Measurements from ENCODE around the gene SEC23A.
"Not testable (repeated sequence)": the region's sequence is repeated elsewhere in the genome, so short reads cannot be mapped to it uniquely, and the experiment has no call there.

Gene SEC23A

DNA sequence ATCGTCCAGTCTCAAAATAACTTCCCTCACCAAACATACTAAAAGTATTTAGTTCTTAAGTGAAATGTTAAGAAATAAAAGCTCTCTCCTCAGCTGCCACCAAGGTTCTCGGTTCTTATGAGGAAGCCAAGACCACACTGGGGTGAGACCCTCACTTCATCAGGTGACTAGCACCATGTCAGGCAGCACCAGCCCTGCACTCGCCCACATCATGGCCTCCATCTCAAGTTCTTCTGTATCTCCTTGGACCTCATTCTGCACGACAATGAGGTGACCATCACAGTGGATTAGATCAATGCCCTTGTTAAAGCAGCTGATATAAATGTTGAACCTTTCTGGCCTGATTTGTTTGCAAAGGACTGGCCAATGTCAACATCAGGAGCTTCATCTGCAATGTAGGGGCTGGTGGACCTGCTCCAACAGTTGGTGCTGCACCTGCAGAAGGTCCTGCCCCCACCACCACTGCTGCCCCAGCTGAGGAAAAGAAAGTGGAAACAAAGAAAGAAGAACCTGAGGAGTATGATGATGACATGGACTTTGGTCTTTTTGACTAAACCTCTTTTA is 12.4 kb downstream of the SEC23A start:
- DNase-seq, result no peak

DNA sequence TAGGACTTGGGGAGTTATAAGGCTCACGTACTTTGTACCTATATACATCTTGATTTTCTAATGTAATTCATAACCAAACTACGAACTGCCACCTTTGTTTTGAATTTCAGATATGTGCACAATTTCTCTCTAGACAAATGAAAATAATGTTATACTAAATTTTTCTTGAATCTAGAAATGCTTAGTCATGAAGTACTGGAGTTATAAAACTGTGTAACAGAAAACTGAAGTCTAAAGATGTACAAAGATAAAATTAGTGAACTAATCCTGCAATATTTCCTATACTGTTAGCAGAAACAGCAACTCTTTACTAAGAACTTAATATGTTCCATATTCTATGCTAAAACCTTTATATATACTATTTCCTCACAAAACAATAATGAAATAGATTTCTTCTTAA is 15.5 kb downstream of the SEC23A start:
- no peak for DNase-seq

DNA sequence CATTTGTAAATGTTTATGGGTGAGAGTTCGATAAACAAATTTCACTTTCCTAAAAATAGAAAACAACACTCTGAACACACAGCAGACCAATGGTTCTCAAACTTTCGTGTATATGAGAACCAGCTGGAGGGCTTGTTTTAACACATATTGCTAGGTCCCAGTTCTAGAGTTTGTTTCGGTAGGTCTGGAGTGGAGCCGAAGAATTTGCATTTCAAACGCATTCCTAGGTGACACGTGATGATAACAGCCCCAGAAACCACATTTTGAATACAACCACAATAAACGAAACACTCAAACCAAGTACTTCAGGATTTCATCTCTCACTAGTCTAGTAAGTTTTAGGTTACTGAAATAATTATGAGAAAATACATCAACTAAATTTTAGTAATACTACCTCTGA is 17.1 kb downstream of the SEC23A start:
- no peak for DNase-seq

DNA sequence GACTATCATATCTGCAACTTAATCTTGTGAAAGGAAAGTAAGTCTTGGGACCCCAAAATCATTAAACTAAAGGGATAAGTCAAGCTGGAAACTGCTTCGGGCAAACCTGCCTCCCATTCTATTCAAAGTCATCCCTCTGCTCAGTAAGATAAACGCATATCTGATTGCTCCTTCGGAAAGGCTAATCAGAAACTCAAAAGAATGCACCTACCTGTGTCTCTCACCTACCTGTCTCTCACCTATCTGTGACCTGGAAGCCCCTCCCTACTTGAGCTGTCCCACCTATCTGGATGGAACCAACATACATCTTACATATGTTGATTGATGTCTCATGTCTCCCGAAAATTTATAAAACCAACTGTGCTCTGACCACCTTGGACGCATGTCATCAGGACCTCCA is 19.9 kb downstream of the SEC23A start:
- no peak for DNase-seq

DNA sequence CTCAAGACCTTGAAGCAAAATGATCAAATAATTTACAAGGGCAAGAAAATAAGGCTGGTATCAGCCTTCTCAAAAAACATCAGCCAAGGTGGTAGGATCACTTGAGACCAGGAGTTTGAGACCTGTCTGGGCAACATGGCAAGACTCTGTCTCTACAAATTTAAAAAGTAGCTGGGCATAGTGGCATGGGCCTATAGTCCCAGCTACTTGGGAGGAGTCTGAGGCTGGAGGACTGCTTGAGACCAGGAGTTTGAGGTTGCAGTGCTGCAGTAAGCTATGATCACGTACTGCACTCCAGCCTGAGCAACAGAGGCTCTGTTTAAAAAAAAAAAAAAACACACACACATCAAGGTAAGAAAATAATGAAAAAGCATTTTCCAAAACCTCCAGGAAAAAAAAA is 22.1 kb downstream of the SEC23A start:
- no peak for DNase-seq

DNA sequence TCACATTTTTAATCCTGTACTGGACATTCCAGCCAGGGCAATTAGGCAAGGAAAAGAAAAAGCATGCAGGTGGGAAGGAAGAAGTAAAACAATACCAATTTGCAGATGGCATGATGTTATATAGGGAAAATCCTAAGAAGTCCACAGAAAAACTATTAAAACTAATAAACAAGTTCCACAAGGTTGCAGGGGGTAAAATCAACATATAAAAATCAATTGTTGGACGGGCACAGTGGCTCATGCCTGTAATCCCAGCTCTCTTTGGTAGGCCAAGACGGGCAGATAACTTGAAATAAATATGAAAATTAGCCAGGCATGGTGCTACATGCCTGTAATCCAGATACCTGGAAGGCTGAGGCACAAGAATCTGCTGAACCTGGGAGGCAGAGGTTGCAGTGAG is 31.9 kb downstream of the SEC23A start:
- no peak for DNase-seq

DNA sequence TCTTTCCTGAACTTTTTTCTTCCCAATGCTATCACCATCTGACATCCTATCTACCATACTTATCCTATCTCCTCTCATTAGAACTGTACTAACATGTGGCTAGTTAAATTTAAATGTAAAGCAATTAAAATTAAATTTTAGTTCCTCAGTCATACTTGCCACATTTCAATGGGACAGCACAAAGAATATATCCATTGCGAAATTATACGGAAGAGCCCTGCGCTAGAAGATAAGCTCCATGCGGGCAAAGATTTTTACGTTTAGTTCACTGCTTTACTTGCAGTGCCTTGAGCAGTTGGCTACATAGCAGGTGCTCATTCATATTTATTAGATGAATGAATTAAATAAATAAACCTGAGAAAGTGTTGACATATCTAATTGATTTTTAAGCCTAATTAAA is 33.1 kb downstream of the SEC23A start:
- DNase-seq, result no peak

DNA sequence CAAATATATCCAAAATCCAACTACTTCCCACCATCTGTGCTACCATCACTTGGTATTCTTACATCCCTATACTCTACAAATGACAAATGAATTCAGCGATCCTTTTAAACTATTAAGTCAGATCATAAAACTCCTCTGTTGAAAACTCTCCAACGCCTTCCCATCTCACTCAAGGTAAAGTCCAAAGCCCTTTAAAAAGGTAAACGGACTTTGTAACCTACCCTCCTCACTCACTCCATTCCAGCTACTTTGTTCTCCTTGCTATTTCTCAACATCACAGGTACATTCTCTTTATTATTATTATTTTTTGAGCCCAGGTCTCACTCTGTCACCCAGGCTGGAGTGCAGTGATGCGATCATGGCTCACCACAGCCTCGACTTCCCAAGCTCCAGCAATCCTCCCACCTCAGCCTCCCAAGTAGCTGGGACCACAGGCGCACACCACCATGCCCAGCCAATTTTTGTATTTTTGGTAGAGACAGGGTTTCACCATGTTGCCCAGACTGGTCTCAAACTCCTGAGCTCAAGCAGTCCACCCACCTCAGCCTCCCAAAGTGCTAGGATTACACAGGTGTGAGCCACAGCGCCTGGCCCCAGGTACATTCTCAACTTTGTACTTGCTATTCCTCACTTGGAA is 33.7 kb downstream of the SEC23A start:
- not testable (repeated sequence) for DNase-seq

DNA sequence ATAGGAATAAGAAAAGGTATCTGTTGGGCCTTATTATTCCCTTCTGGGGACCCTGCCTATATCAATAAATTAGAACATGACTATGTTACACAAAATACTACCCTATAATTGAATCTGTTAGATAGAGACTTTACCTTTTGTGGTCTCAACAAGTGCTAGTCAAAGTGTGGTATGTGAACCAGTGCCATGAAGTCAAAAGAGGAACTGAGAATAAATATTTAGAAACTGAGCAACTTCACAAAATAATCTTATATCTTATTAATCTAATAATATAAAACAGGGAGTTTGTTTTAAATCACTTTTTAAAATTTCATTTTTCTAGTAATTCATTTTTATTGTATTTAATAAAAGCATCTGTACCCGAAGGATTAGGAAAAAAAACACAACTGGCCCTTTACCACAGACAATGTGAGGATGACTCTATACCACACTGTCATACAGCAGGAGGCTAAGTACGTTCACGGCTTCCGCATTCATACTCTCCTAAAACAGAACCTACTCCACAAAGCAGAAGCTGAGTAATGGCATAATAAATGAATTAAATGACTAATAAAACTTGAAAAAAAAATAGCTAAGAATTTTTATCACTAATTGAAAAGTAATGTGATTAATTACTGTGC is 42.1 kb downstream of the SEC23A start:
- DNase-seq, result no peak

DNA sequence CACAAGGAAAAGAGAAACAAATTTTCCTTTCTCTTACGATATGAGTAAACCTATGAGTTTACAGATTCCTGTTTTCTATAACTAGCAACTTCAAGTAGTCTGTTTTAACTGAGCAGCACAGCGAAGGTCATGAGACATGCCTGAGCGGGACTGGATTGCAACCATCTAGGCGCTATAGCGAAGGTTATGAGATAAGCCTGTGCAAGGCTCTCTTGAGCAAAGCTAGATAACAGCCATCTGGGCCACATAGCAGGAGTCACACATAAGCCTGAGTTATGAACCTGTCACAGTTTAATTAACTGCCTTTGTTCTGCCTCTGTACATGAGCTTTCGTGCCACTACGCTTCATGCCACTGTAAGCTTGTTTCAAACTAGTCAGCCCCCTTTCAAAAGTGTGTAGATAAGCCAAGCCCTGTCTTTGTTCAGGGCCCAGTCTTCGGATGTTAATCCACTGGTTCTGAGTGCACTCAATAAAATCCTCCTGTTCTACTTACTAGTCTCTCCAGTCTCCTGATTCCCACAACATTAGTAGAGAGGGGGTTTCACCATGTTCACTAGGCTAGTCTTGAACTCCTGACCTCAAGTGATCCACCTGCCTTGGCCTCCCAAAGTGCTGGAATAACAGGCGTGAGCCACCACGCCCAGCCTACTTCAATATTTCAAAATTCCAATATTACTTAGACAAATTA is 47.1 kb downstream of the SEC23A start:
- no peak for DNase-seq

DNA sequence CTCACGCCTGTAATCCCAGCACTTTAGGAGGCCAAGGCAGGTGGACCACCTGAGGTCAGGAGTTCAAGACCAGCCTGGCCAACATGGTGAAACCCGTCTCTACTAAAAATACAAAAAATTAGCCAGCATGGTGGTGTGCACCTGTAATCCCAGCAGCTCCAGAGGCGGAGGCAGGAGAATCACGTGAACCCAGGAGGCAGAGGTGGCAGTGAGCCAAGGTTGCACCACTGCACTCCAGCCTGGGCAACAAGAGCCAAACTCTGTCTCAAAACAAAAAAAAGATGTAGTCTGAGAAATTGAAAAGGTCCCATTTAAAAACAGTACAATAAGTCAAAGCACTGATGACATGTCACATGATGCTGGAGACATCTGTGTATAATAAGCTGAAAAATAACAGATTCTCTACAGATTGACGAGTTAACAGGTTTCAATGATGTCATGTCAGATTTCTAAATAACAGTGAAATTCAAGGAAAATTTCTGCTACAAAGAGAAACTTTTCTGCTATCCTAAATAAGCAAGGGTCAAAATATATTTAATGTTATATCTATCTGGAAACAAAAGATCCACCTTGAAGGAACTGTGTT is 50.1 kb downstream of the SEC23A start:
- DNase-seq, result not testable (repeated sequence)

DNA sequence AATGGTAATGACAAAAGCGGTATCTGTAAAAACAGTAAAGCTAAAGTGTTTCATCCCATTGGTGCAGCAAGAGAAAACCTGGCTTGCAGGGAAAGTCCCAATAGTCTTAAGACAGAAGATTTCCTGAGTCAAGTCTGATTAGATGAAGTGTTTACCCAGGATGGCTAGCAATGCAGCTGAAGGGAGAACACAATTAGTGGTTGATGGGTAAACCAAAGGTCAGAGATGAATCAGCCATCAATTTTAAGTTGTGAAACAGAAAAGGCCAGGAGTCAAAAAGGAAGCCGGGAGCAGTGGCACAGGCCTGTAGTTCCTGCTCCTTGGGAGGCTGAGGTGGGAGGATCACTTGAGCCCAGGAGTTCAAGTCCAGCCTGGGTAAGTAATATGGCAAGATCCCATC is 52.6 kb downstream of the SEC23A start:
- DNase-seq, result no peak

DNA sequence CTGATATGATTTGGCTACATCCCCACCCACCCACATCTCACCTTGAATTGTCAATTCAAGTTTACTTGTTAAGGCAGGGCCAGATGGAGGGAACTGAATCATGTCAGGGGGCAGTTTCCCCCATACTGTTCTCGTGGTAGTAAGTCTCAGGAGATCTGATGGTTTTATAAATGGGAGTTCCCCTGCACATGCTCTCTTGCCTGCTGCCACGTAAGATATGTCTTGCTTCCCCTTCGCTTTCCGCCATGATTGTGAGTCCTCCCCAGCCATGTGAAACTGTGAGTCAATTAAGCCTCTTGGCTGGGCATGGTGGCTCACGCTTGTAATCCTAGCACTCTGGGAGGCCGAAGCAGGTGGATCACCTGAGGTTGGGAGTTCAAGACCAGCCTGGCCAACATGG is 57.1 kb downstream of the SEC23A start:
- not testable (repeated sequence) for DNase-seq

DNA sequence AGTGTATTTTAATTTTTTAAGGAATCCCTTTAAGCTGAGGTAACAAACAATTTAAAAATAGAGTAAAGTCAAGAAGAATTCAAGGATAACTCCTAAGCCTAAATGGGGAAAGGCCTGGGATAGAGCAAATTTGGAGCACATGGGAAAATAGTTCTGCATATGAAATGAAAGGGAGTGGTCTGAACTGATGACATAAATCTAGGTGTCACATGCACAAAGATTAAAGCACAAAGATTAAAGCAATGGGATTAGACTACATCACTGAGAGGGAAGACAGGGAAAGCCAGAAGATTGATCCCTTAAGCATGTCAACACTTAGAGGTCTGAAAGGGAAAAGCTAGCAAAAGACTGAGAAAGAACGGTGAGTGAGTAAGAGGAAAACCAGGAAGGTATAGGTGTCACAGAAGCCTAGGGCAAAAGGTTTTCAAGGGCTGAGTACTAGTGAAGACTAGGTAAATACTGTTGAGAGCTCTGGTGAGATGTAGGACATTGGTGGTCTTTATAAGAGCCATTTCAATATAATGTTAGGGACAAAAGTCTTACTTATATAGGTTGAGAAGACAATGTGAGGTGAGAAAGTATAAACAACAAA is 59.6 kb downstream of the SEC23A start:
- DNase-seq, result no peak

DNA sequence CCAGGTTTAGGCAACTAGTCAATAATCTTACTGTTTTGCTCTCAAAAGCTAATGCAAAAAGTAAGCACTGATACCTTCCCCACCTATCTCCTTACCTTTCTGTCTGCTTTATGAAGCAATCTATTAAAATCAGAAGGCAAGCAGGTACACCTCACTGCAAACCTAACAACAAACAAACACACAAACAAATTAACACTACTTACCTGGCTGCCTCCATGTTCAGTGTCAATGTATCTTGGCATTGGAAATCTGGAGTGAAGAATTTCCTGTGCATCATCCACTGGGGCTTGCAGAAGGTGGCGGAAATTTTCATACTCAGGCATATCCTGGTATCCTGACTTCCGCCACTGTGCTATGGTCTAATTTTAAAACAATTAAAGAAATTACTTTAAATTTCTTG is 62.5 kb downstream of the SEC23A start:
- DNase-seq, result no peak

DNA sequence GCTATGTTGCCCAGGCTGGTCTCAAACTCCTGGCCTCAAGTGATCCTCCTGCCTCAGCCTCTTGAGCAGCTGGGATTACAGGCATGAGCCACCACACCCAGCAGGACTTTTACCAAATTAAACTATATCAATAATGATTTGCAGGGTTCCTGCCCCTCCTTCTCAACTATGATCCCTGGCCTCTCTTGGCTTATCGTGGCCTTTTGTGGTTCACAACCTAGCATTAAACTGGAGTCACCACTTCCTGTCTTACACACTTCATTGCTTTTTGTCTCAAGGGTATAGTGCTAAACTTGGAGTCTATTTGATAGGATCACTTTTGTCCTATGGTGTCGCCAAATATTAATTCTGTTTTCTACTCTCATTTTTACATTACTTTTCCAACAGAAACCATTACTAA is 64.5 kb downstream of the SEC23A start:
- no peak for DNase-seq

DNA sequence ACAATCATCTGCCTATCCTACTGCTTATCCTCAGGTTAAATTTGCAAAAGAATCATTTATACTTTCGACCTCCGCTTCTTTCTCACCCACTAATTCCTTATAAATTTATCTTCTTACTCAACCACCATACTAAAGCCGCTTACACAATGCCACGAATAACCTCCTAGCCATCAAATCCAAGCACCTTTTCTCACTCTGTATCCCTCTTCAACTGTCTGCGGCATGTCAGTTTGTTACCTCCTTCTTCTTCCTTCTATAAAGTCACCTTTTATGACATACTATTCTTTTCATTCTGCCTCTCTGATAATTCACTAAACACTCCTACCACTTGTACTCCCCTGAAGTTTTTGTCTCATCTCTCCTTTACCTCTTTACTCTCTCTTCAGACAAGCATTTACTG is 66.3 kb downstream of the SEC23A start:
- DNase-seq, result no peak

DNA sequence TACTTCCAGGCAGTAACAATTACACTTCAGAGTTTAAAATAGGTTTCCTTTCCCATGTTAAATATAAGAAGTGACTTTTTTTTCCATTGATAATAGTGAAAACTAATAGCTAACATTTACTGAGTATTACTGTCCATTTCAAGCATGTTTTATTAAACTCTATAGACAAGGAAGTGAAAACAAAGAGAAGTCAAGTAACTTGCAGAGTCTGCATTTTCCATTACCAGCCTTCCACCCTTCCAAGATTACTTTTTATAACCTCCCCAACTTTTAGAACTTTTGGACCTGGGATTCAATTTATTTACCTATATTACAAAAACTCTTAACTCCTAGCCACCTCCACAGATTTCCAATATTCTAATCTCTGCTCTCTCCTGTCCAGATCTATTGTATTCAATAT is 67.7 kb downstream of the SEC23A start:
- no peak for DNase-seq

DNA sequence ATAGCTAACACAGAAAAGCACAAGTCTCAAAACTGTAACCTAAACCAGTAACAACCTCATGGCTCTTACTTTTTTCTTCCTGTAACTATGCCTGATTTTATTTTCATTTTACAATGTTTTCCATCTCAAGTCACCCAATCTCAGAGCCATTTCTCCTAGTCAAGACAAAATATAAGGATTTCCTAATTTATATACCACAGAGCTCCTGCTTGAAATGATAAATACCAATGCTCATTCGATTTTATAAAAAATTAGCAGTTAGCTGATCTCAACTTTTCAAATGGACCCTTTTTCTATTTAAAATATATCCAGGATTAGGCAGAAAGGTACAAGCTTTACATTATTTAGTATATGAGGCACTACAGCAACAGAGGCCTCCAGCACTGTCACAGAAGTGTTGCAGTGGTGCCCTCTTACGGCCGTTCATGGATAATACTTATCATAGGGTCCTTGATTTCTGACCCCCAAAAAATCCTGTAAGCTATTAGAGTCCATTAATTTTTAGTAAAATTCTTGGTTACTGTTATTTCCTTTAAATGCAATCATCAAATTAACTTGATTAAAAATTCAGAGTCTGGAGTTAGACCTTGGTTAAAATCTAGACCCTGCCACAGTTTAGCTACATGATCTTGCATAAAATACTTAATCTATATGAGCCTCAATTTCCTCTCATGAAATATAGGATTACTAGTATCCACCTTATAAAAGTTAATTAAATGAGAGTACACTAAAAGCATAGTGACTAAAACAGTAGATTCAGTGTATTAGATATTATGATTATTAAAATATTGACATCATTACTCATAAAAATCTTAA is 68.3 kb downstream of the SEC23A start:
- DNase-seq, result no peak

DNA sequence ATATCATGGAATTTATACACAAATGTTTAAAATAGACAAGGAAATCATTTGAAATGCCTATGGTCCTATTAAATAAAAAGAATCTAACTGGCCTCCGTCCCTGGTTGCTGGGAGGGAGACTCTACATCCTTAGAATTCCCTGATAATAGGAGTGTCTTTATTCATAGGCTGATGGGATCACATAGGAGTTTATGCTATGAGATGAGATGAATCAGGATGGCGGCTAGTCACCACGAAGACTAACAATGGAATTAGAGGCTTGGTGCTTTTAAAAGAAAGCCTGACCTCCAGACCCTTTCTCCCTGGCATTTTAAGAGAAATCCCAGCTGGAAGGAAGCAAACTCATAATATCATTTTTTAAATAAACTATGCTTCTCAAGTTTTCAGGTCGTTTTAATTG is 69.7 kb downstream of the SEC23A start:
- DNase-seq, result no peak

DNA sequence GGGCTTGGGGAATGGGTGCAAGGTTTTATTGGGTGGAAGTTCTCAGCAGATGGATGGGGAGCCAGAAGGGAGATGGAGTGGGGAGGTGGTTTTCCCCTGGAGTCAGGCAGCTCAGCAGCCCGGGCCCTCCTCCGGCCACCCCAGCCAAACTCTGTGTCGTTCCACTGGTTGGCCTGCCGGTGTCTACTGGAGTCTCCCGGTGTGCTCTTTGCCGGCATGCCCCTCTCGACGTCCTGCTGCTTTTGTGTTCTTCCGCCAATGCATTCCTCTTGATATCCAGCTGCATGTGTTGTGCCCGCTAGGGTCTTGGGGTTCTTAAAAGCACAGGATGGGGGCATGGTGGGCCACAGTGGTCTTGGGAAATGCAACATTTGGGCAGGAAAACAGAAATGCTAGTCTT is 72.8 kb downstream of the SEC23A start:
- no peak for DNase-seq

DNA sequence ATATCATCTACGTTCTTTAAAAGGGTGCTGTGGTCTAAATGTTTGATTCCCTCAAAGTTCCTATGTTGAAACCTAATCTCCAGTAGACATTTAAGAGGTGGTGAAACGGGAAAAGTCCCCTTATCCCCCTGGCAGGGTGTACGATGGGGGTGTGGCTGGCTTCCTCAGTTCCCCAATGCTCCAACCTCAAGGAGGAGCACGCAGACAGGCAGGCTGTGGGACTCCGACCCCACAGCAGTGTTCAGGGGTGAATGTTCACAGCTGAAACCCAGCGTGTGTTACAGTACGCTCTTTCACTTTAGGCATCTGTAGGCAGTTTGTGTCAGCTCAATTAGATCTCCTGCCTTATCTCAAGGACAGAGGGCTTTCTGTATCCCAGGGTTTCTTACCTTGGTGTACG is 73.2 kb downstream of the SEC23A start:
- DNase-seq, result no peak

DNA sequence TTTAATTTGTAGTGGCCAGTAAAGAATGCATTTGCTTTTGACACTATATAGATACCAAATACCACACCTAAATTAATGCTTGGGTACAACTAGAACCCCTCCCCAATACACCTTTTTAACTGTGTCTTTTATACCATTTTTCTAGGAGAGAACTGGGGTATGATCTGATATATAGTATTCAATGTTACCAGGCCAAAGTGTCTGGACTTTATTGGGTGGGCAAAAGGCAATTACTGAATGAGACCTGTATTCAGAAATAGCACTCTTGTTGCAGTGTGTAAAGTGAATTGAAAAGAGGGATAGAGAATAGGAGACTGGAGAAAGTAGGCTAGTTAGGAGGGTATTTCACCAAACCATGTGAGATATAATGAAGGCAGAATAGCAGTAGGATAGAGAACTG is 74.4 kb downstream of the SEC23A start:
- no peak for DNase-seq
